NCI-H460 (cell line): ENCODE measurements around the gene SGSM1. TPM values are rescaled to one million over a fixed set of nuclear protein-coding genes. Genes with fewer than 3 reads are reported as not detected.

Experiments
- DNase-seq: peaks from one replicate; pipeline ENCODE4 v3.0.0-alpha.2; 2016; ENCODE audit warnings: low read depth; ENCODE audit errors: extremely low read depth
- small RNA-seq, 2 experiments: library from RNA; depleted of rRNA; stranded (forward); fragments of <200 nt; gene quantifications; one replicate each; pipeline ENCODE3, GENCODE V24; 2014
- total RNA-seq: library from RNA; depleted of rRNA; stranded (reverse); fragments of >200 nt; shearing (Covaris generic); gene quantifications from 2 replicates; pipeline ENCODE4 v1.2.3, GENCODE V29; 2014; rRNA removed

The SGSM1 gene
- total RNA-seq, 1 experiment from 2014 or later: 1.1 TPM

DNA sequence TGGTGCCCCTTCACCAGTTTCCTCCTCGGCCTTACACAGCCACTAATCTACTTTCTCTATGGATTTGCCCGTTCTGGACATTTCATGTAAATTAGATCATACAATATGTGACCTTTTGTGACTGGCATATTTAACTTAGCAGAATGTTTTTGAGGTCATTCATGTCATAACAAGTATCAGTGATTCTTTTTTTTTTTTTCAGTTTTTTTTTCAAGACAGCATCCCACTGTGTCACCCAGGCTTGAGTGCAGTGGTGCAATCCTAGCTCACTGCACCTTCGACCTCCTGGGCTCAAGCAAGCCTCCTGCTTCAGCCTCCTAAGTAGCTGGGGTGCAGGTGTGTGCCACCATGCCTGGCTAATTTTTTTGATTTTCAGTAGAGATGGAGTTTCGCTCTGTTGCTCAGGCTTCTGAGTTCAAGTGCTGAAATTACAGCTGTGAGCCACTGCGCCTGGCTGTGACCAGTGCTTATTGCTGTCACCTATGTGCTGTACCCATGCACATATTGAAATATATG is 169.2 kb downstream of the SGSM1 start:
- no peak for DNase-seq

- no peak for DNase-seq
Measured at GRCh38 chr22:24975813-24976341, 169.9 kb downstream of the SGSM1 start.

GRCh38 chr22:24976442-24977218 is 170.6 kb downstream of the SGSM1 start:
- no peak for DNase-seq

Small RNA genes within 50 kb of the gene (small RNA-seq; reads per million reads assigned to genes)
- gene RF00275: 0 reads per million in 2 experiments

Other genes with a start within 250 kb of the SGSM1 start
- 4.3 and 5.5 TPM in 2 replicates for gene LRRC75B, start 213.1 kb upstream of the SGSM1 start, total RNA-seq
- 47.2 and 53.5 TPM in 2 replicates for gene GGT1, start 203.0 kb upstream of the SGSM1 start, total RNA-seq
- gene PIWIL3, start 31.5 kb upstream of the SGSM1 start, total RNA-seq: not detected in 2 replicates
- gene LHFPL7, start 140.5 kb downstream of the SGSM1 start, total RNA-seq: not detected in 2 replicates
- 7.1 and 7.5 TPM in 2 replicates for gene KIAA1671, start 146.5 kb downstream of the SGSM1 start, total RNA-seq